HG03066 (cell line): ENCODE results near the gene BCL2L15.

ENCODE experiments used
- ATAC-seq: cut with Tn5 transposase; IDR thresholded peaks from one replicate; pipeline ENCODE4 v1.9.1; 2021; ENCODE audit warnings: low read depth; ENCODE audit not compliant: unreplicated experiment

The BCL2L15 gene

GRCh38 chr1:113912594-113913311 lies 25.4 kb upstream of the BCL2L15 start:
- no peak for ATAC-seq

- ATAC-seq = peak; percentile 1
These were observed 18.1 kb upstream of the BCL2L15 start for GRCh38 chr1:113905435-113905861.

- peak; percentile 88 for ATAC-seq
These were observed 17.5 kb upstream of the BCL2L15 start, which contains the start of the genes AP4B1 and DCLRE1B for GRCh38 chr1:113904674-113905434. Gene AP4B1 (minus strand): TSS chr1:113904799. CDS start chr1:113904717, 82 bp downstream. Gene DCLRE1B (plus strand): TSS chr1:113905326. CDS start chr1:113905587, 261 bp downstream.

- peak; percentile 19 for ATAC-seq
These were observed 16.9 kb upstream of the BCL2L15 start for GRCh38 chr1:113904293-113904673.

GRCh38 chr1:113903501-113904292 lies 16.3 kb upstream of the BCL2L15 start:
- ATAC-seq = no peak

- no peak for ATAC-seq
These were observed 13.8 kb upstream of the BCL2L15 start for GRCh38 chr1:113901191-113901590.

GRCh38 chr1:113899111-113899510 lies 11.7 kb upstream of the BCL2L15 start:
- no peak for ATAC-seq

- no peak for ATAC-seq
These were observed 10.9 kb upstream of the BCL2L15 start for GRCh38 chr1:113898241-113898814.

- no peak for ATAC-seq
These were observed 8.6 kb upstream of the BCL2L15 start for GRCh38 chr1:113895961-113896360.

GRCh38 chr1:113895098-113895497 lies 7.7 kb upstream of the BCL2L15 start:
- ATAC-seq = no peak

GRCh38 chr1:113893267-113893666 lies 5.9 kb upstream of the BCL2L15 start:
- no peak for ATAC-seq

GRCh38 chr1:113891631-113892220 lies 4.3 kb upstream of the BCL2L15 start:
- ATAC-seq = no peak

- no peak for ATAC-seq
These were observed 3.4 kb upstream of the BCL2L15 start for GRCh38 chr1:113890816-113891215.

- no peak for ATAC-seq
These were observed 672 bp downstream of the BCL2L15 start for GRCh38 chr1:113886417-113887401.

- no peak for ATAC-seq
These were observed 5.7 kb downstream of the BCL2L15 start for GRCh38 chr1:113881661-113882060.

GRCh38 chr1:113879739-113880038 lies 7.7 kb downstream of the BCL2L15 start:
- ATAC-seq = no peak

GRCh38 chr1:113876176-113876575 lies 11.2 kb downstream of the BCL2L15 start:
- no peak for ATAC-seq

- ATAC-seq = no peak
These were observed 11.7 kb downstream of the BCL2L15 start for GRCh38 chr1:113875714-113876113.
